Lower leg skin (tissue), 4 donors: Measurements from ENCODE around the gene AP3S1. TPM values are rescaled to one million over a fixed set of nuclear protein-coding genes. Genes with fewer than 3 reads are reported as not detected.
"Not testable (repeated sequence)": the region's sequence is repeated elsewhere in the genome, so short reads cannot be mapped to it uniquely, and the experiment has no call there.

Experiments
- DNase-seq, 2 donors: peaks; one replicate each; pipeline ENCODE4 v3.0.0-alpha.2; 2019; ENCODE audit warnings: low spot score in 2 of 2
- H3K4me3 ChIP-seq: fragments of 200-600 bp; sonication (generic); 2 replicates; pipeline ENCODE4 v1.5.1; 2017; ENCODE audit warnings: mild to moderate bottlenecking, low read depth; ENCODE audit not compliant: poor library complexity, severe bottlenecking
- CTCF ChIP-seq, 3 donors: fragments of 450-650 bp; IDR thresholded peaks; one replicate each; pipeline ENCODE4 v1.5.1; 2016; ENCODE audit warnings: antibody characterized with exemption in 3 of 3, mild to moderate bottlenecking in 3 of 3, moderate library complexity in 2 of 3
- POLR2A ChIP-seq, 2 donors: fragments of 450-650 bp; IDR thresholded peaks; one replicate each; pipeline ENCODE4 v1.6.1; 2016 to 2017; ENCODE audit warnings: antibody characterized with exemption in 2 of 2, mild to moderate bottlenecking in 1 of 2, moderate library complexity in 1 of 2
- WGBS, 2 donors: methylation state at CpG; one replicate each; pipeline ENCODE4 v1.1.5; 2018; 5-methylcytosine and 5-hydroxymethylcytosine counted together
- intact Hi-C: fragments of 100-400 bp; cut with DNase I; formaldehyde crosslinking; loops from one replicate; pipeline ENCODE4 v1.15.0; 2023; ENCODE audit warnings: low total_unique reads
- total RNA-seq, 4 donors: library from RNA; depleted of rRNA; stranded (reverse); fragments of >200 nt; gene quantifications; one replicate each; pipeline ENCODE4 v1.1.0, GENCODE V29; 2016

Gene AP3S1
- total RNA-seq, 4 donors from 2014 or later, result 53.3 to 198 (median 72.8) TPM

- DNase-seq, result no peak
- intact Hi-C loops, result no loop called here
- 100% methylated on average over 1 of the region's 1 CpG for WGBS, 2 donors
- TF ChIP-seq CTCF (IDR thresholded peaks at IDR 0.05) (no peak), POLR2A (IDR thresholded peaks at IDR 0.05) (no peak)
- H3K4me3 ChIP-seq, result no peak overlapping the region
Observed at GRCh38 chr5:115898656-115899055, 56.9 kb downstream of the AP3S1 start.

- no peak for DNase-seq
- H3K4me3 ChIP-seq, result no peak overlapping the region
- intact Hi-C loops, result no loop called here
- no peak for TF ChIP-seq POLR2A (IDR thresholded peaks at IDR 0.05)
- 94 to 96% methylated on average over 2 of the region's 2 CpGs for WGBS, 2 donors
Observed at GRCh38 chr5:115907177-115907576, 65.4 kb downstream of the AP3S1 start.

- WGBS, 2 donors, result 93 to 95% methylated on average over 5 of the region's 5 CpGs
- H3K4me3 ChIP-seq, intact Hi-C loops, DNase-seq: not testable (repeated sequence)
Observed at GRCh38 chr5:115913623-115914400, 72.1 kb downstream of the AP3S1 start.

GRCh38 chr5:115920171-115920725, 78.5 kb downstream of the AP3S1 start:
- DNase-seq, result no peak
- TF ChIP-seq CTCF (IDR thresholded peaks at IDR 0.05) (no peak), POLR2A (IDR thresholded peaks at IDR 0.05) (no peak)
- no peak overlapping the region for H3K4me3 ChIP-seq
- intact Hi-C loops, result no loop called here
- WGBS, 2 donors, result 74% methylated on average over 3 of the region's 3 CpGs

GRCh38 chr5:115928578-115929407, 87.1 kb downstream of the AP3S1 start:
- H3K4me3 ChIP-seq, intact Hi-C loops, DNase-seq: not testable (repeated sequence)
- 70 to 84% methylated on average over 12 of the region's 12 CpGs for WGBS, 2 donors

GRCh38 chr5:115930171-115930570, 88.4 kb downstream of the AP3S1 start:
- H3K4me3 ChIP-seq, intact Hi-C loops, DNase-seq: not testable (repeated sequence)
- 88% methylated on average over 17 of the region's 17 CpGs for WGBS, 2 donors

- intact Hi-C loops, result no loop called here
Observed at GRCh38 chr5:115930630-115931337, 89.0 kb downstream of the AP3S1 start.

More at GRCh38 chr5:115930630-115931337, 89.0 kb downstream of the AP3S1 start:
- TF ChIP-seq POLR2A (IDR thresholded peaks at IDR 0.05) (no peak), CTCF (IDR thresholded peaks at IDR 0.05) (no peak)
- no peak for DNase-seq
- 92 to 97% methylated on average over 4 of the region's 4 CpGs for WGBS, 2 donors
- no peak overlapping the region for H3K4me3 ChIP-seq
